GM19324 (cell line): ENCODE measurements around the gene SMCHD1.
"Not testable (repeated sequence)": the region's sequence is repeated elsewhere in the genome, so short reads cannot be mapped to it uniquely, and the experiment has no call there.

Source experiments
- ATAC-seq: cut with Tn5 transposase; IDR thresholded peaks from one replicate; pipeline ENCODE4 v1.9.1; 2021; ENCODE audit warnings: mild to moderate bottlenecking, moderate library complexity; ENCODE audit not compliant: unreplicated experiment, low FRiP score

SMCHD1 gene

DNA sequence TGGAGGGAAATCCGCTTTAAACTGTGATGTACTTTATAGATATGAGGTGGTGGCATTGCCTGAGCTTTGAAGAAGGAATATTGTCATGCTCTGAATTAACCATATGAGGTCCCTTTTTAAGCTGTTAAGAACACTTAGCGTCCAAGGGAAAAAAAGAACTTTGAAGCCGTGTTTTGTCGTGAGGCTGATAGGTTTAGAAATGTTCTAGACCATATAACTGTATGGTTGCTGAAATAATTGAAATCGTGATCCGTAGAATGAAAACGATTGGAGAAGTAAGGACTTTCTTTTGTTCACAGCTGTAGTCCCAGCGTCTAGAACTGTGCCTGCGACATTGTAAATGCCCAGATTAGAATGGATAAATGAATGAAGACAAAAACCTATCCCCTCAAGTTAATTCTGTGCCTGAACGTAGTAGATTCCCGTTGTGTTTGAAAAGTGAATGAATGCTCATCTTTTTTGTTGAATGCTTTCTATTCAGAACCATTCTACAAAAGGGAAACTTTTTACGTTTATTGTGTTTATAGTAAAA lies 1.5 kb downstream of the SMCHD1 start:
- no peak for ATAC-seq

GRCh38 chr18:2657788-2658458 lies 2.4 kb downstream of the SMCHD1 start:
- ATAC-seq = no peak

- ATAC-seq = not testable (repeated sequence)
Measured at GRCh38 chr18:2660849-2661248, 5.3 kb downstream of the SMCHD1 start.

DNA sequence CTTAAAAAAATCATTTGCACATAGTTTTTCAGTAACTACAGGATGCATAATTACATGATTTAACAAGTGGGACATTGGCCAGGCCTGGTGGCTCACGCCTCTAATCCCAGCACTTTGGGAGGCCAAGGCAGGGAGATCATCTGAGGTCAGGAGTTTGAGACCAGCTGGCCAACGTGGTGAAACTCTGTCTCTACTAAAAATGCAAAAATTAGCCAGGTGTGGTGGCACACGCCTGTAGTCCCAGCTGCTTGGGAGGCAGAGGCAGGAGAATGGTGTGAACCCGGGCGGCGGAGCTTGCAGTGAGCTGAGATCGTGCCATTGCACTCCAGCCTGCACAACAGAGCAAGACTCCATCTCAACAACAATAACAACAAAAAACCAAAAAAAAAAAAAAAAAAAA lies 6.8 kb downstream of the SMCHD1 start:
- ATAC-seq = not testable (repeated sequence)

GRCh38 chr18:2662990-2663389 lies 7.5 kb downstream of the SMCHD1 start:
- no peak for ATAC-seq

DNA sequence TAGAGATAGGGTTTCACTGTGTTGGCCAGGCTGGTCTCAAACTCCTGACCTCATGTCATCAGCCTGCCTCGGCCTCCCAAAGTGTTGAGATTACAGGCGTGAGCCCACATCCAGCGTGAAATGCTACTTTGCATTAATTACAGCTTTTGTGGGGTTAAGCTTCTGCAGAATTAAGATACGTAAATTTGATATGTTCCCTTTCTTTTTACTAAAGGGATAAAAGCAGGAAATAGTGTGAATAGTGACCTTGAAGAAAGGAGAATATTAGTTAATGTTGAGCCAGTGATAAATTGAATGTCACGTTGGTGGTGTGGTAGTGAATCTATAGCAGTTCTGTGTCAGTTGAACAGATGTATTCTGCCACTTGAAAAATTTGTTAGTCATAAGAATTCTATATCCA lies 16.9 kb downstream of the SMCHD1 start:
- ATAC-seq = no peak

GRCh38 chr18:2672872-2673271 lies 17.3 kb downstream of the SMCHD1 start:
- ATAC-seq = no peak

- not testable (repeated sequence) for ATAC-seq
Measured at GRCh38 chr18:2678933-2679332, 23.4 kb downstream of the SMCHD1 start.

GRCh38 chr18:2680216-2680792 lies 24.8 kb downstream of the SMCHD1 start:
- ATAC-seq = no peak

DNA sequence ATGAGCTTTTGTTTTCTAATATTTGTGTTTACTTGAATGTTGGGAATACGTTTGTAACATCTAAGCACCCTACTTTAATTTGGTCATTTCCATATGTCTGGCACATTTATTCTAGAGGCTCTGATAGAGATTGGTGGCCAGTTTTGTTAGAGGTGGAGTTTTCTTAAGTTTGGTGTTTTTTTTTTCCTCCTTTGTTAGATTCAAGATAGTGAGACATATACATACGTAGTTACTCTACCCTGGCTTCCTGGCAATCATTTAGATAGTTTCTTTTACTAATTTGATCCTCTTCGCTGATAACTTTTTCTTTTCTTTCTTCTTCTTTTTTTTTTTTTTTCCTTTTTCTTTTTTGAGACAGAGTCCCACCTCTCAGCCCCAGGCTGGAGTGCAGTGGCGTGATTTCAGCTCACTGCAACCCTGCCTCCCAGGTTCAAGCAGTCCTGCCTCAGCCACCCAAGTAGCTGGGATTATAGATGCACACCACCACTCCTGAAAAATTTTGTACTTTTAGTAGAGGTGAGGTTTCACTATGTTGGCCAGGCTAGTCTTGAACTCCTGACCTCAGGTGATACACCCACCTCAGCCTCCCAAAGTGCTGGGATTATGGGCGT lies 26.6 kb downstream of the SMCHD1 start:
- no peak for ATAC-seq

GRCh38 chr18:2683055-2683454 lies 27.5 kb downstream of the SMCHD1 start:
- no peak for ATAC-seq

GRCh38 chr18:2686349-2686968 lies 30.9 kb downstream of the SMCHD1 start:
- no peak for ATAC-seq

- ATAC-seq = peak; percentile 71
Measured at GRCh38 chr18:2687390-2688001, 32.0 kb downstream of the SMCHD1 start.

- ATAC-seq = no peak
Measured at GRCh38 chr18:2692508-2692907, 37.0 kb downstream of the SMCHD1 start.

DNA sequence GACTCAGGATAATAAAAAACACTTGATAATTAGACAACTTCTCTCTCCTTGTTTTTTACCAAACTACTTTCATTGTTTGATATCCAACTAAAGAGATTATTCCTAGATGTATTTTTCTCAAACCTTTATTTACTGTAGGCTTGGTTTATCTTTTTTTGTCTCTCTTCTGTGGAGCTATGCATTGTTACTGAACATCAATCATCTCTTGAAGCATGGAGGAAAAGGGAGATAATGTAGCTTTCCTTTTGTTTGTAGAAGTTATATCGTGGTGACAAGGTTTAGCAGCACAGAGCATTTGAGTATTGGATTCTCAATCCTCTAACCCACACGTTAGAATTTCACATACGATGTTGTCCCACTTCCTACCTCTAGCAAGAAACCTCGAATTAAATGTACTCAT lies 41.7 kb downstream of the SMCHD1 start:
- ATAC-seq = no peak

GRCh38 chr18:2699001-2699400 lies 43.5 kb downstream of the SMCHD1 start:
- ATAC-seq = no peak

DNA sequence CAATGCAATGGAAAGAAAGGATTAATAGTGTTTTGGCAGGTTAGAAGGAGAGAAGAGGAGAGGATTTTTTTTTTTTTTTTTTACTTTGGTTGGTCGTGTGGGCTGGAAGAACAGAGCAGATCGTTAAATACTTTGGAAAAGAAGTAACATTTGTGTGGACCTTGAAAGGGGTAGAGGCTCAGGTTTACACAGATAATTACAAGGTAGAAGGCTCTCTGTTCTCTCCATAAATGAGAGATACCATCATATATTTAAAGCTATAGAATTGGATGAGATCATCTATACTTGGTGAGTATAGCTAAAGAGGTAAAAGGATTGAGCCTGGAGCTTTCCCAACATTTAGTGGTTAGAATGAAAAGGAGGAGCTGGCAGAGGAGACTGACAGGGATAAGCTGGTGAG lies 49.0 kb downstream of the SMCHD1 start:
- no peak for ATAC-seq

DNA sequence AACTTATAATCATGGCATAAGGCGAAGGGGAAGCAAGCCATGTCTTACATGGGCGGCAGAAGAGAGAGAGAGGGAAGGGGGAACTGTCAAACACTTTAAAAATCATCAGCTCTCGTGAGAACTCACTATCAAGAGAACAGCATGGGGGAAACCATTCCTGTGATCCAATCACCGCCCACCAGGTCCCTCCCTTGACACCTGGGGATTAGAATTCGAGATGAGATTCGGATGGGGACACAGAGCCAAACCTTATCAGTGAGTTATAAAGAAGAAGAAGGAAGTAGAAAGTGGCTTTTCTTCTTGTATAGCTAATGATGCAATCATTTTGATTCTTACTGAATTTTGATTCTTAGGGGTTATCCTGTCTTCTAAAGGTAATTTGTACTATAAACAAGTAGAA lies 51.4 kb downstream of the SMCHD1 start:
- ATAC-seq = no peak

- ATAC-seq = no peak
Measured at GRCh38 chr18:2707551-2708168, 52.1 kb downstream of the SMCHD1 start.

- no peak for ATAC-seq
Measured at GRCh38 chr18:2709316-2709715, 53.8 kb downstream of the SMCHD1 start.

- ATAC-seq = no peak
Measured at GRCh38 chr18:2714140-2714539, 58.6 kb downstream of the SMCHD1 start.
